A549 (cell line): ENCODE results near the gene RNF133.

Experiments used
- CBX2 ChIP-seq: fragments of 200-600 bp; sonication (generic); IDR thresholded peaks from 2 replicates; pipeline ENCODE4 v1.6.1; 2016; ENCODE audit warnings: low read depth, mild to moderate bottlenecking, borderline replicate concordance
- MYC ChIP-seq: IDR thresholded peaks from 2 replicates; pipeline ENCODE4 v1.6.1; 2012; ENCODE audit warnings: mild to moderate bottlenecking, inconsistent platforms, low read length, improper control_type of control experiment, borderline replicate concordance
- TF ChIP-seq, protein P1 (sequence below): fragments of >200 bp; sonication (Bioruptor Twin); formaldehyde crosslinking; IDR thresholded peaks from 3 replicates; pipeline ENCODE4 v1.5.1; 2016

GRCh38 chr7:122699017-122699416 is at the start of gene RNF133:
- TF ChIP-seq, protein P1, sequence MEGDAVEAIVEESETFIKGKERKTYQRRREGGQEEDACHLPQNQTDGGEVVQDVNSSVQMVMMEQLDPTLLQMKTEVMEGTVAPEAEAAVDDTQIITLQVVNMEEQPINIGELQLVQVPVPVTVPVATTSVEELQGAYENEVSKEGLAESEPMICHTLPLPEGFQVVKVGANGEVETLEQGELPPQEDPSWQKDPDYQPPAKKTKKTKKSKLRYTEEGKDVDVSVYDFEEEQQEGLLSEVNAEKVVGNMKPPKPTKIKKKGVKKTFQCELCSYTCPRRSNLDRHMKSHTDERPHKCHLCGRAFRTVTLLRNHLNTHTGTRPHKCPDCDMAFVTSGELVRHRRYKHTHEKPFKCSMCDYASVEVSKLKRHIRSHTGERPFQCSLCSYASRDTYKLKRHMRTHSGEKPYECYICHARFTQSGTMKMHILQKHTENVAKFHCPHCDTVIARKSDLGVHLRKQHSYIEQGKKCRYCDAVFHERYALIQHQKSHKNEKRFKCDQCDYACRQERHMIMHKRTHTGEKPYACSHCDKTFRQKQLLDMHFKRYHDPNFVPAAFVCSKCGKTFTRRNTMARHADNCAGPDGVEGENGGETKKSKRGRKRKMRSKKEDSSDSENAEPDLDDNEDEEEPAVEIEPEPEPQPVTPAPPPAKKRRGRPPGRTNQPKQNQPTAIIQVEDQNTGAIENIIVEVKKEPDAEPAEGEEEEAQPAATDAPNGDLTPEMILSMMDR: no peak
- TF ChIP-seq MYC (no peak), CBX2 (no peak)
